OCI-LY7 (cell line): ENCODE results near the gene SYNJ1. TPM values are rescaled to one million over a fixed set of nuclear protein-coding genes. Genes with fewer than 3 reads are reported as not detected.

Source experiments
- BruUV-seq: library from RNA; stranded (reverse); fragments of 400-500 nt; replicated peaks from 2 replicates; lab custom pipeline; 2021; lab: Mats Ljungman, UMichigan
- CTCF ChIA-PET: fragments of 300-600 bp; sonication (Branson Sonifier 250); formaldehyde crosslinking; loops from one replicate; lab custom pipeline; 2022; ENCODE audit warnings: antibody characterized with exemption; ENCODE audit not compliant: unreplicated experiment; lab: Charles Lee
- POLR2A ChIA-PET: fragments of 300-600 bp; sonication (Branson Sonifier 250); formaldehyde crosslinking; loops from one replicate; lab custom pipeline; 2022; ENCODE audit warnings: antibody characterized with exemption; lab: Charles Lee
- DNase-seq: peaks from one replicate; pipeline ENCODE4 v3.0.0-alpha.2; 2015; ENCODE audit warnings: low spot score
- H2AFZ ChIP-seq: fragments of 200-600 bp; sonication (generic), shearing (Covaris generic); 2 replicates; pipeline ENCODE4 v1.6.1; 2014; ENCODE audit warnings: mild to moderate bottlenecking, antibody characterized with exemption, low read length, moderate library complexity
- H3K27ac ChIP-seq: fragments of 200-600 bp; sonication (generic); 2 replicates; pipeline ENCODE4 v1.5.1; 2014; ENCODE audit warnings: mixed run types, low read depth, mild to moderate bottlenecking, moderate library complexity, low read length, inconsistent platforms; ENCODE audit not compliant: poor library complexity, severe bottlenecking
- H3K36me3 ChIP-seq: fragments of 200-600 bp; sonication (generic); 2 replicates; pipeline ENCODE4 v1.6.1; 2014; ENCODE audit warnings: mild to moderate bottlenecking, antibody characterized with exemption, low read length, moderate library complexity, mixed read lengths; ENCODE audit not compliant: insufficient read depth
- H3K4me1 ChIP-seq: fragments of 200-600 bp; sonication (generic); 2 replicates; pipeline ENCODE4 v1.5.1; 2014; ENCODE audit warnings: mild to moderate bottlenecking, low read length; ENCODE audit not compliant: insufficient read depth, poor library complexity, severe bottlenecking
- H3K4me2 ChIP-seq: fragments of 200-600 bp; sonication (generic); 2 replicates; pipeline ENCODE4 v1.6.1; 2014; ENCODE audit warnings: mild to moderate bottlenecking, low read length
- H3K4me3 ChIP-seq: fragments of 200-600 bp; sonication (generic); 2 replicates; pipeline ENCODE4 v1.5.1; 2014; ENCODE audit warnings: mild to moderate bottlenecking, low read depth, low read length; ENCODE audit not compliant: poor library complexity, severe bottlenecking
- H3K79me2 ChIP-seq: fragments of 200-600 bp; sonication (generic); 2 replicates; pipeline ENCODE4 v1.6.1; 2016; ENCODE audit warnings: low read depth, mild to moderate bottlenecking, low read length, moderate library complexity, mixed read lengths; ENCODE audit not compliant: insufficient read depth
- H3K9me2 ChIP-seq: fragments of 200-600 bp; sonication (generic); 2 replicates; pipeline ENCODE4 v1.6.1; 2016; ENCODE audit warnings: mild to moderate bottlenecking, low read length, mixed read lengths; ENCODE audit not compliant: insufficient read depth
- H3K9me3 ChIP-seq: fragments of 200-600 bp; sonication (generic); 2 replicates; pipeline ENCODE4 v1.6.1; 2014; ENCODE audit warnings: mild to moderate bottlenecking, mixed run types, low read length, mixed read lengths
- H4K20me1 ChIP-seq: fragments of 200-600 bp; sonication (generic); 2 replicates; pipeline ENCODE4 v1.6.1; 2014; ENCODE audit warnings: mild to moderate bottlenecking, antibody characterized with exemption, low read length, moderate library complexity, mixed read lengths; ENCODE audit not compliant: insufficient read depth
- CTCF ChIP-seq: fragments of 200-600 bp; sonication (generic); conservative IDR thresholded peaks from 2 replicates; pipeline ENCODE4 v1.5.1; 2014; ENCODE audit warnings: mild to moderate bottlenecking, antibody characterized with exemption, low read length, moderate library complexity, mixed read lengths
- EZH2phosphoT487 ChIP-seq: fragments of 200-600 bp; sonication (generic); IDR thresholded peaks from 2 replicates; pipeline ENCODE4 v1.6.1; 2018; ENCODE audit warnings: low read depth, borderline replicate concordance, mild to moderate bottlenecking, mixed run types, antibody characterized with exemption, low read length, moderate library complexity, mixed read lengths
- intact Hi-C: fragments of 100-400 bp; cut with micrococcal nuclease; formaldehyde crosslinking; loops from one replicate; pipeline ENCODE4 v1.10.0; 2022; ENCODE audit not compliant: unreplicated experiment
- total RNA-seq, 2 experiments: library from RNA; depleted of rRNA in 1 of 2; stranded (reverse); fragments of >200 nt in 1 of 2; shearing (Covaris generic) in 1 of 2; gene quantifications; 2 replicates each; pipeline ENCODE4 v1.2.3, GENCODE V29; 2014 to 2022

Gene SYNJ1
- total RNA-seq, 2 experiments from 2014 or later = 3.8 to 8.0 TPM

GRCh38 chr21:32753818-32754585 is 26.2 kb upstream of the SYNJ1 start:
- TF ChIP-seq EZH2phosphoT487 = no peak
- TF ChIP-seq CTCF = no peak
- Histone ChIP-seq H3K4me2 (no peak overlapping the region), H3K9me2 (no peaks in the 10 kb centered on the region), H3K4me1 (no peaks in the 10 kb centered on the region), H3K27ac (no peak overlapping the region), H3K4me3 (no peak overlapping the region), H4K20me1 (no peaks in the 10 kb centered on the region; the same call in 1 of the 2 replicates), H3K79me2 (peaks cover 25% of the 10 kb centered on the region; the same call in 1 of the 2 replicates), H3K36me3 (peaks cover 99% of the 10 kb centered on the region), H3K9me3 (no peaks in the 10 kb centered on the region), H2AFZ (no peak overlapping the region)
- POLR2A ChIA-PET = interaction anchor here (0.6 to 2.3 kb wide), 9 partner anchors 10 to 81 kb away, joined by 3 to 13 read pairs (median 3); partner anchors contain the start of gene PAXBP1
- CTCF ChIA-PET = interaction anchor here (1.0 kb wide), 1 partner anchor 19 kb away, joined by 3 read pairs; no protein-coding TSS in a partner anchor
- intact Hi-C loops = no loop called here
- DNase-seq = no peak
- BruUV-seq = no TSS peak

GRCh38 chr21:32750405-32750804 is 22.6 kb upstream of the SYNJ1 start:
- Histone ChIP-seq H3K9me2 (no peaks in the 10 kb centered on the region), H3K4me3 (no peak overlapping the region), H4K20me1 (peaks cover 7% of the 10 kb centered on the region; the same call in 1 of the 2 replicates), H3K79me2 (peaks cover 13% of the 10 kb centered on the region; the same call in 1 of the 2 replicates), H3K27ac (no peak overlapping the region), H3K9me3 (no peaks in the 10 kb centered on the region), H3K4me1 (no peaks in the 10 kb centered on the region), H3K36me3 (peaks cover 99% of the 10 kb centered on the region), H2AFZ (no peak overlapping the region), H3K4me2 (no peak overlapping the region)
- ChIA-PET CTCF (interaction anchor here (0.6 kb wide), 1 partner anchor 745 kb away, joined by 5 read pairs; no protein-coding TSS in a partner anchor), POLR2A (no interaction called here)
- BruUV-seq = no TSS peak
- intact Hi-C loops = no loop called here
- TF ChIP-seq EZH2phosphoT487 (no peak), CTCF (no peak)
- no peak for DNase-seq

GRCh38 chr21:32749662-32750061 is 21.8 kb upstream of the SYNJ1 start:
- H3K4me2 ChIP-seq = no peak overlapping the region
- H3K36me3 ChIP-seq = peaks cover 99% of the 10 kb centered on the region
- H3K79me2 ChIP-seq = peaks cover 15% of the 10 kb centered on the region; the same call in 1 of the 2 replicates
- no peaks in the 10 kb centered on the region for H3K9me2 ChIP-seq
- DNase-seq = no peak
- no peaks in the 10 kb centered on the region for H3K9me3 ChIP-seq
- H3K4me3 ChIP-seq = no peak overlapping the region
- H4K20me1 ChIP-seq = peaks cover 11% of the 10 kb centered on the region
- no TSS peak for BruUV-seq
- no peaks in the 10 kb centered on the region for H3K4me1 ChIP-seq
- CTCF ChIA-PET = no interaction called here
- POLR2A ChIA-PET = interaction anchor here (0.7 kb wide), 1 partner anchor 353 kb away, joined by 5 read pairs; no protein-coding TSS in a partner anchor
- no peak overlapping the region for H2AFZ ChIP-seq
- no peak overlapping the region for H3K27ac ChIP-seq
- TF ChIP-seq CTCF (no peak), EZH2phosphoT487 (no peak)
- intact Hi-C loops = no loop called here
